Ectodermal cell (in vitro differentiated cells): ENCODE data around the gene ARHGEF37.
"Not testable (repeated sequence)": the region's sequence is repeated elsewhere in the genome, so short reads cannot be mapped to it uniquely, and the experiment has no call there.

ENCODE experiments used
- H3K27ac ChIP-seq: 2 replicates; pipeline ENCODE4 v1.7.0; 2013; ENCODE audit warnings: mild to moderate bottlenecking, low read depth, low read length; ENCODE audit not compliant: insufficient read depth, poor library complexity, severe bottlenecking
- H3K27me3 ChIP-seq: 2 replicates; pipeline ENCODE4 v1.7.0; 2013; ENCODE audit warnings: mild to moderate bottlenecking, low read length; ENCODE audit not compliant: insufficient read depth, control insufficient read depth, poor library complexity, severe bottlenecking
- H3K36me3 ChIP-seq: one replicate; pipeline ENCODE4 v1.7.0; 2013; ENCODE audit warnings: low read length; ENCODE audit not compliant: control insufficient read depth, insufficient read depth
- H3K4me1 ChIP-seq: one replicate; pipeline ENCODE4 v1.7.0; 2013; ENCODE audit warnings: low read length; ENCODE audit not compliant: control insufficient read depth, insufficient read depth
- H3K4me3 ChIP-seq: 2 replicates; pipeline ENCODE4 v1.7.0; 2013; ENCODE audit warnings: low read depth, low read length, control low read depth; ENCODE audit not compliant: insufficient read depth
- H3K9me3 ChIP-seq: 2 replicates; pipeline ENCODE4 v1.7.0; 2013; ENCODE audit warnings: mild to moderate bottlenecking, low read length, moderate library complexity; ENCODE audit not compliant: control insufficient read depth
- WGBS, 2 experiments: methylation state at CpG; one replicate each; pipeline ENCODE4 v1.1.7; 2013; ENCODE audit warnings: missing lambda C conversion rate in 2 of 2; 5-methylcytosine and 5-hydroxymethylcytosine counted together

ARHGEF37 gene

GRCh38 chr5:149584121-149584520 lies 2.8 kb downstream of the ARHGEF37 start:
- peaks cover 31% of the 10 kb centered on the region for H3K27me3 ChIP-seq
- no peaks in the 10 kb centered on the region for H3K9me3 ChIP-seq
- 100% methylated on average over 1 of the region's 2 CpGs; no CpG with 5 or more reads in 1 of the 2 experiments for WGBS, 2 experiments
- H3K4me1 ChIP-seq = peaks cover 4% of the 10 kb centered on the region
- H3K36me3 ChIP-seq = no peaks in the 10 kb centered on the region
- no peak overlapping the region for H3K27ac ChIP-seq
- H3K4me3 ChIP-seq = no peak overlapping the region

GRCh38 chr5:149585910-149586309 lies 4.6 kb downstream of the ARHGEF37 start:
- Histone ChIP-seq H3K4me1 (peaks cover 2% of the 10 kb centered on the region), H3K27me3 (peaks cover 16% of the 10 kb centered on the region), H3K27ac (no peak overlapping the region), H3K9me3 (no peaks in the 10 kb centered on the region), H3K4me3 (no peak overlapping the region), H3K36me3 (no peaks in the 10 kb centered on the region)

- no peaks in the 10 kb centered on the region for H3K9me3 ChIP-seq
- H3K27ac ChIP-seq = no peak overlapping the region
- peaks cover 7% of the 10 kb centered on the region for H3K27me3 ChIP-seq
- no peaks in the 10 kb centered on the region for H3K4me1 ChIP-seq
- WGBS, 2 experiments = 88 to 95% methylated on average over 1 of the region's 1 CpG
- no peaks in the 10 kb centered on the region for H3K36me3 ChIP-seq
- H3K4me3 ChIP-seq = no peak overlapping the region
Measured at GRCh38 chr5:149586708-149587318, 5.5 kb downstream of the ARHGEF37 start.

- Histone ChIP-seq H3K27me3 (no peaks in the 10 kb centered on the region), H3K4me3 (no peak overlapping the region), H3K9me3 (no peaks in the 10 kb centered on the region), H3K36me3 (no peaks in the 10 kb centered on the region), H3K4me1 (no peaks in the 10 kb centered on the region), H3K27ac (no peak overlapping the region)
- 91 to 94% methylated on average over 1 of the region's 1 CpG for WGBS, 2 experiments
Measured at GRCh38 chr5:149588936-149589335, 7.6 kb downstream of the ARHGEF37 start.

GRCh38 chr5:149593370-149593769 lies 12.1 kb downstream of the ARHGEF37 start:
- no peaks in the 10 kb centered on the region for H3K27me3 ChIP-seq
- no peak overlapping the region for H3K4me3 ChIP-seq
- H3K36me3 ChIP-seq = no peaks in the 10 kb centered on the region
- H3K4me1 ChIP-seq = no peaks in the 10 kb centered on the region
- WGBS, 2 experiments = 80 to 87% methylated on average over 2 of the region's 2 CpGs
- no peaks in the 10 kb centered on the region for H3K9me3 ChIP-seq
- H3K27ac ChIP-seq = no peak overlapping the region

- H3K4me1 ChIP-seq = no peaks in the 10 kb centered on the region
- no peaks in the 10 kb centered on the region for H3K27me3 ChIP-seq
- 90 to 91% methylated on average over 4 to 5 of the region's 5 CpGs for WGBS, 2 experiments
- no peak overlapping the region for H3K27ac ChIP-seq
- no peaks in the 10 kb centered on the region for H3K9me3 ChIP-seq
- H3K4me3 ChIP-seq = no peak overlapping the region
- H3K36me3 ChIP-seq = no peaks in the 10 kb centered on the region
Measured at GRCh38 chr5:149594206-149594895, 13.1 kb downstream of the ARHGEF37 start.

GRCh38 chr5:149595105-149595504 lies 13.8 kb downstream of the ARHGEF37 start:
- not testable (repeated sequence) for H3K27ac ChIP-seq, H3K36me3 ChIP-seq, H3K9me3 ChIP-seq, H3K4me3 ChIP-seq, H3K27me3 ChIP-seq, H3K4me1 ChIP-seq
- WGBS, 2 experiments = 90 to 91% methylated on average over 3 of the region's 3 CpGs

GRCh38 chr5:149596712-149597111 lies 15.4 kb downstream of the ARHGEF37 start:
- Histone ChIP-seq H3K4me3 (no peak overlapping the region), H3K27ac (no peak overlapping the region), H3K4me1 (no peaks in the 10 kb centered on the region), H3K27me3 (no peaks in the 10 kb centered on the region), H3K9me3 (no peaks in the 10 kb centered on the region), H3K36me3 (no peaks in the 10 kb centered on the region)
- 94 to 96% methylated on average over 2 of the region's 2 CpGs for WGBS, 2 experiments

- Histone ChIP-seq H3K36me3 (no peaks in the 10 kb centered on the region), H3K27ac (no peak overlapping the region), H3K4me3 (no peak overlapping the region), H3K9me3 (no peaks in the 10 kb centered on the region), H3K4me1 (no peaks in the 10 kb centered on the region), H3K27me3 (no peaks in the 10 kb centered on the region)
- 93 to 94% methylated on average over 7 of the region's 7 CpGs for WGBS, 2 experiments
Measured at GRCh38 chr5:149597618-149598017, 16.3 kb downstream of the ARHGEF37 start.

GRCh38 chr5:149598234-149598633 lies 16.9 kb downstream of the ARHGEF37 start:
- not testable (repeated sequence) for H3K36me3 ChIP-seq, H3K27ac ChIP-seq, H3K4me1 ChIP-seq, H3K9me3 ChIP-seq, H3K4me3 ChIP-seq, H3K27me3 ChIP-seq
- WGBS, 2 experiments = 95 to 96% methylated on average over 2 of the region's 2 CpGs
